DOHH2 (cell line): ENCODE results near the gene GPR173.

ENCODE experiments used
- H3F3A ChIP-seq: fragments of 200-600 bp; sonication (generic), shearing (Covaris generic); 2 replicates; pipeline ENCODE4 v1.6.0; 2016; ENCODE audit warnings: antibody characterized with exemption, mild to moderate bottlenecking; ENCODE audit not compliant: control insufficient read depth, insufficient read depth
- H3K27ac ChIP-seq: fragments of 200-600 bp; sonication (generic); 2 replicates; pipeline ENCODE4 v1.5.1; 2014; ENCODE audit warnings: low read depth, mild to moderate bottlenecking, low read length, moderate library complexity
- H3K27me3 ChIP-seq: fragments of 200-600 bp; sonication (generic); 2 replicates; pipeline ENCODE4 v1.6.1; 2014; ENCODE audit warnings: mild to moderate bottlenecking, low read length, mixed read lengths; ENCODE audit not compliant: control insufficient read depth
- H3K36me3 ChIP-seq: fragments of 200-600 bp; sonication (generic); 2 replicates; pipeline ENCODE4 v1.6.1; 2014; ENCODE audit warnings: mild to moderate bottlenecking, low read length, moderate library complexity, mixed read lengths; ENCODE audit not compliant: control insufficient read depth
- H3K4me1 ChIP-seq: fragments of 200-600 bp; sonication (generic); 2 replicates; pipeline ENCODE4 v1.6.1; 2014; ENCODE audit warnings: mild to moderate bottlenecking, low read length, mixed read lengths; ENCODE audit not compliant: control insufficient read depth
- H3K4me2 ChIP-seq: fragments of 200-600 bp; sonication (generic); 2 replicates; pipeline ENCODE4 v1.6.0; 2014; ENCODE audit warnings: mild to moderate bottlenecking, low read length, moderate library complexity
- H3K4me3 ChIP-seq: fragments of 200-600 bp; sonication (generic); 2 replicates; pipeline ENCODE4 v1.5.1; 2014; ENCODE audit warnings: mild to moderate bottlenecking, low read length, mixed read lengths
- H3K79me2 ChIP-seq: fragments of 200-600 bp; sonication (generic); 2 replicates; pipeline ENCODE4 v1.6.1; 2014; ENCODE audit warnings: mild to moderate bottlenecking, low read length, mixed read lengths; ENCODE audit not compliant: control insufficient read depth
- H3K9me2 ChIP-seq: fragments of 200-600 bp; sonication (generic); replicated peaks from 2 replicates; pipeline ENCODE4 v1.6.1; 2014; ENCODE audit warnings: mild to moderate bottlenecking, low read length, mixed read lengths; ENCODE audit not compliant: control insufficient read depth
- H3K9me3 ChIP-seq: fragments of 200-600 bp; sonication (generic); 2 replicates; pipeline ENCODE4 v1.6.1; 2014; ENCODE audit warnings: antibody characterized with exemption, low read length, mixed read lengths; ENCODE audit not compliant: control insufficient read depth, insufficient read depth
- H4K20me1 ChIP-seq: fragments of 200-600 bp; sonication (generic); 2 replicates; pipeline ENCODE4 v1.6.0; 2014; ENCODE audit warnings: low read depth, mild to moderate bottlenecking, antibody characterized with exemption, low read length, moderate library complexity; ENCODE audit not compliant: control insufficient read depth, insufficient read depth
- EZH2phosphoT487 ChIP-seq: fragments of 200-600 bp; sonication (generic); IDR thresholded peaks from 2 replicates; pipeline ENCODE4 v1.6.1; 2017; ENCODE audit warnings: borderline replicate concordance, mild to moderate bottlenecking, antibody characterized with exemption, low read length, moderate library complexity, mixed read lengths
- TF ChIP-seq, protein P1 (sequence below): fragments of 200-600 bp; sonication (generic); IDR thresholded peaks from one replicate; pipeline ENCODE4 v1.5.1; 2014; ENCODE audit warnings: antibody characterized with exemption, mild to moderate bottlenecking, low read depth, low read length; ENCODE audit not compliant: poor library complexity, severe bottlenecking

GPR173 gene

DNA sequence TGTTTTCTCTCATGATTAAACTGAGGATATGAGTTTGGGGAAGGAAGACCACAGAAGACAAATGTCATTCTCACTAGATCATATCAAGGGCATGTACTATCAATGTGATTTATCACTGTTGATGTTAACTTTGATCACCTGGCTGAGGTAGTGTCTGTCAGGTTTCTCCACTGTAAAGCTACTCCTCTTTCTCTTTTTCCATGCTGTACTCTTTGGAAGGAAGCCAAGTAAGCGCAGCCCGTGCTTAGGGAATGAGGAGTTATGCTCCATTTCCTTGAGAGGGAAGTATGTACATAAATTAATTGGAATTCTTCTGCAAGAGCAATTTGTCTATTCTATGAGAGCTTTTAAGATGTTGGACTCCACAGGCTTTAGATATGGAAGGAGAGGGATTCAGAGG is 41.3 kb downstream of the GPR173 start:
- H3K27ac ChIP-seq = no peak overlapping the region

DNA sequence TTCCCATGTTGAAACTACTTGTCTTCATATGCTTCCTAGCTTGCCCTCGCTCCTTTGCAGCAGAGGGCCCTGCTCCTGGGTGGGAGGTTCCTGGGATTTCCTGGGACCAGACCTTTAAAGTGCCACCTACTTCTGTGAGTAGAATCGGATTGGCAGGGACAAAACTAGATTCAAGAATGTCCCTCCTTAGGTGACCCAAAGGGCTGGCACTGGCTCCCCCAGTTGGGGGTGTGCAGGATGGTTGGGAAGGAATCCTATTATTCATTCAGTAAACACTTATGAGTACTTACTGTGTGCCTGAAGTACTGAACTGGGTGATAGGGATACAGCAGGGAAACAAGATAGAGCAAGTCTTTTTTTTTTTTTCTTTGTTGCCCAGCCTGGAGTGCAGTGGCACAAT is 42.8 kb downstream of the GPR173 start:
- Histone ChIP-seq H4K20me1 (no peaks in the 10 kb centered on the region), H3F3A (peaks cover 3% of the 10 kb centered on the region; the same call in 1 of the 2 replicates), H3K36me3 (peaks cover 16% of the 10 kb centered on the region)

More for the DNA sequence above, 41.3 kb downstream of the GPR173 start:
- Histone ChIP-seq H3K27me3 (no peaks in the 10 kb centered on the region), H3K36me3 (peaks cover 30% of the 10 kb centered on the region), H3K9me3 (no peaks in the 10 kb centered on the region), H3K4me1 (peaks cover 22% of the 10 kb centered on the region), H3K79me2 (peaks cover 6% of the 10 kb centered on the region), H4K20me1 (no peaks in the 10 kb centered on the region), H3K4me2 (no peak overlapping the region), H3K4me3 (no peak overlapping the region), H3K9me2 (no peaks in the 10 kb centered on the region), H3F3A (peaks cover 3% of the 10 kb centered on the region; the same call in 1 of the 2 replicates)
- TF ChIP-seq, protein P1, sequence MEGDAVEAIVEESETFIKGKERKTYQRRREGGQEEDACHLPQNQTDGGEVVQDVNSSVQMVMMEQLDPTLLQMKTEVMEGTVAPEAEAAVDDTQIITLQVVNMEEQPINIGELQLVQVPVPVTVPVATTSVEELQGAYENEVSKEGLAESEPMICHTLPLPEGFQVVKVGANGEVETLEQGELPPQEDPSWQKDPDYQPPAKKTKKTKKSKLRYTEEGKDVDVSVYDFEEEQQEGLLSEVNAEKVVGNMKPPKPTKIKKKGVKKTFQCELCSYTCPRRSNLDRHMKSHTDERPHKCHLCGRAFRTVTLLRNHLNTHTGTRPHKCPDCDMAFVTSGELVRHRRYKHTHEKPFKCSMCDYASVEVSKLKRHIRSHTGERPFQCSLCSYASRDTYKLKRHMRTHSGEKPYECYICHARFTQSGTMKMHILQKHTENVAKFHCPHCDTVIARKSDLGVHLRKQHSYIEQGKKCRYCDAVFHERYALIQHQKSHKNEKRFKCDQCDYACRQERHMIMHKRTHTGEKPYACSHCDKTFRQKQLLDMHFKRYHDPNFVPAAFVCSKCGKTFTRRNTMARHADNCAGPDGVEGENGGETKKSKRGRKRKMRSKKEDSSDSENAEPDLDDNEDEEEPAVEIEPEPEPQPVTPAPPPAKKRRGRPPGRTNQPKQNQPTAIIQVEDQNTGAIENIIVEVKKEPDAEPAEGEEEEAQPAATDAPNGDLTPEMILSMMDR = no peak
- TF ChIP-seq EZH2phosphoT487 = no peak

DNA sequence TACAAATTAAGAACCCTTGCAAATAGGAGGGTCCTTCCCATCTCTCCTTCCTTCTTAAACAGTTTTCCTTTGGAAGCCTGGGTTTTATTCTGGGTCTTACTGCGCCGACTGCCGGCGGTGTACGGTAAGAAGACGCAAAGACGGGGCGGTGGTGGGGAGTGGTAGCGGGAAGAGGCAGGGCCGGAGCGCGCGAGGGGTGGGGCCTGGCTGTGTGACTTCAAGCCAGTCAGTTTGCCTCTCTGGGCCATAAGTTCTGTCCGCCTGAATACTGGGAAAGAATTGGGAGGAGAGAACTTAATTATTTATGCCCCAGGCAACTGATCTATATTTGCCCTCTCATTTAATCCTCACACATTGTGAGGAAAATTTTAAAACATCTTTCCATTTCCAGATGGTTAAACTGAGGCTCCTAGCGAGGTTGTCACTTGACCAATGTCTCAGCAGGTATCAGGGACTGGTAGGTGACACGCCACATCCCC is 44.6 kb downstream of the GPR173 start:
- no peak for TF ChIP-seq EZH2phosphoT487
- TF ChIP-seq, protein P1 = peak; percentile 48
- peak overlapping the region; percentile 68 for H3K27ac ChIP-seq
- H4K20me1 ChIP-seq = no peaks in the 10 kb centered on the region
- no peaks in the 10 kb centered on the region for H3K9me3 ChIP-seq
- peaks cover 25% of the 10 kb centered on the region for H3K4me1 ChIP-seq
- H3K4me2 ChIP-seq = peak overlapping the region; percentile 94
- peaks cover 16% of the 10 kb centered on the region for H3K79me2 ChIP-seq
- H3K36me3 ChIP-seq = peaks cover 2% of the 10 kb centered on the region
- H3K9me2 ChIP-seq = no peaks in the 10 kb centered on the region
- H3F3A ChIP-seq = peaks cover 3% of the 10 kb centered on the region; the same call in 1 of the 2 replicates
- no peaks in the 10 kb centered on the region for H3K27me3 ChIP-seq
- peak overlapping the region; percentile 89 for H3K4me3 ChIP-seq

More for the DNA sequence above, 42.8 kb downstream of the GPR173 start:
- no peak overlapping the region for H3K4me3 ChIP-seq
- H3K27me3 ChIP-seq = no peaks in the 10 kb centered on the region
- peaks cover 26% of the 10 kb centered on the region for H3K4me1 ChIP-seq
- H3K79me2 ChIP-seq = peaks cover 16% of the 10 kb centered on the region
- TF ChIP-seq, protein P1 = no peak
- no peak for TF ChIP-seq EZH2phosphoT487
- H3K4me2 ChIP-seq = no peak overlapping the region
- no peaks in the 10 kb centered on the region for H3K9me3 ChIP-seq
- no peaks in the 10 kb centered on the region for H3K9me2 ChIP-seq
- no peak overlapping the region for H3K27ac ChIP-seq
